Measurements from ENCODE around the gene EPB41L4A. TPM values are rescaled to one million over a fixed set of nuclear protein-coding genes. Genes with fewer than 3 reads are reported as not detected.

EPB41L4A gene
- total and polyA plus RNA-seq, 2 donors (not counting 1 experiment from before 2014, with no cell fraction given): 0.23 to 0.50 TPM

- H3K27ac ChIP-seq (ENCODE audit: insufficient read depth, low read length): no peak overlapping the region
- H4K20me1 ChIP-seq (ENCODE audit: control insufficient read depth, extremely low read depth, insufficient read depth, low read length): no peaks in the 10 kb centered on the region
- no peaks in the 10 kb centered on the region for H3K9me3 ChIP-seq (ENCODE audit: control insufficient read depth, insufficient read depth, low read depth, low read length)
- no peak for TF ChIP-seq EZH2 (IDR thresholded peaks at IDR 0.05; ENCODE audit: low read length, missing control alignments)
- no peak for TF ChIP-seq CTCF (conservative IDR thresholded peaks at IDR 0.05 in 1 of 2, IDR thresholded peaks at IDR 0.05 in 1 of 2; ENCODE audit: low read depth in 1 of 2, low read length in 2 of 2)
- no peaks in the 10 kb centered on the region for H3K36me3 ChIP-seq (ENCODE audit: control insufficient read depth, insufficient read depth, low read length)
- H3K4me1 ChIP-seq (ENCODE audit: control insufficient read depth, extremely low read depth, insufficient read depth, low read length): no peaks in the 10 kb centered on the region
- H2AFZ ChIP-seq (ENCODE audit: low read length): no peak overlapping the region
- H3K79me2 ChIP-seq (ENCODE audit: control insufficient read depth, insufficient read depth, low read length): no peaks in the 10 kb centered on the region
- H3K4me2 ChIP-seq (ENCODE audit: extremely low read depth, insufficient read depth, low read length): no peak overlapping the region
- H3K27me3 ChIP-seq (ENCODE audit: control insufficient read depth, insufficient read depth, low read length): no peaks in the 10 kb centered on the region
- no peak overlapping the region for H3K4me3 ChIP-seq (replicated peaks in 1 of 4; ENCODE audit: control extremely low read depth in 1 of 4, insufficient read depth in 1 of 4, low read depth in 3 of 4, low read length in 4 of 4)
- DNase-seq (ENCODE audit: low read depth in 2 of 2): peak in 1 of 2 donors; percentile 47
- no peak overlapping the region for H3K9ac ChIP-seq (ENCODE audit: insufficient read depth, low read length)
These were observed 165.4 kb downstream of the EPB41L4A start for GRCh38 chr5:112253478-112254250.

GRCh38 chr5:112250551-112250950, 168.5 kb downstream of the EPB41L4A start:
- no peaks in the 10 kb centered on the region for H3K79me2 ChIP-seq (ENCODE audit: control insufficient read depth, insufficient read depth, low read length)
- H3K4me3 ChIP-seq (replicated peaks in 1 of 4; ENCODE audit: control extremely low read depth in 1 of 4, insufficient read depth in 1 of 4, low read depth in 3 of 4, low read length in 4 of 4): no peak overlapping the region
- H3K4me1 ChIP-seq (ENCODE audit: control insufficient read depth, extremely low read depth, insufficient read depth, low read length): no peaks in the 10 kb centered on the region
- no peak overlapping the region for H3K27ac ChIP-seq (ENCODE audit: insufficient read depth, low read length)
- H3K27me3 ChIP-seq (ENCODE audit: control insufficient read depth, insufficient read depth, low read length): no peaks in the 10 kb centered on the region
- DNase-seq (ENCODE audit: low read depth in 2 of 2): no peak
- H3K9me3 ChIP-seq (ENCODE audit: control insufficient read depth, insufficient read depth, low read depth, low read length): no peaks in the 10 kb centered on the region
- no peak overlapping the region for H3K4me2 ChIP-seq (ENCODE audit: extremely low read depth, insufficient read depth, low read length)
- no peaks in the 10 kb centered on the region for H3K36me3 ChIP-seq (ENCODE audit: control insufficient read depth, insufficient read depth, low read length)
- H3K9ac ChIP-seq (ENCODE audit: insufficient read depth, low read length): no peak overlapping the region
- TF ChIP-seq EZH2 (IDR thresholded peaks at IDR 0.05; ENCODE audit: low read length, missing control alignments): no peak
- TF ChIP-seq CTCF (conservative IDR thresholded peaks at IDR 0.05 in 1 of 2, IDR thresholded peaks at IDR 0.05 in 1 of 2; ENCODE audit: low read depth in 1 of 2, low read length in 2 of 2): no peak
- H4K20me1 ChIP-seq (ENCODE audit: control insufficient read depth, extremely low read depth, insufficient read depth, low read length): no peaks in the 10 kb centered on the region
- no peak overlapping the region for H2AFZ ChIP-seq (ENCODE audit: low read length)

GRCh38 chr5:112248623-112249022, 170.5 kb downstream of the EPB41L4A start:
- DNase-seq (ENCODE audit: low read depth in 2 of 2): no peak
- TF ChIP-seq CTCF (conservative IDR thresholded peaks at IDR 0.05 in 1 of 2, IDR thresholded peaks at IDR 0.05 in 1 of 2; ENCODE audit: low read depth in 1 of 2, low read length in 2 of 2) (no peak), EZH2 (IDR thresholded peaks at IDR 0.05; ENCODE audit: low read length, missing control alignments) (no peak)
- no peaks in the 10 kb centered on the region for H3K27me3 ChIP-seq (ENCODE audit: control insufficient read depth, insufficient read depth, low read length)
- H3K4me1 ChIP-seq (ENCODE audit: control insufficient read depth, extremely low read depth, insufficient read depth, low read length): no peaks in the 10 kb centered on the region
- H3K4me3 ChIP-seq (replicated peaks in 1 of 4; ENCODE audit: control extremely low read depth in 1 of 4, insufficient read depth in 1 of 4, low read depth in 3 of 4, low read length in 4 of 4): no peak overlapping the region
- H2AFZ ChIP-seq (ENCODE audit: low read length): no peak overlapping the region
- H3K9ac ChIP-seq (ENCODE audit: insufficient read depth, low read length): no peak overlapping the region
- no peaks in the 10 kb centered on the region for H3K36me3 ChIP-seq (ENCODE audit: control insufficient read depth, insufficient read depth, low read length)
- H3K79me2 ChIP-seq (ENCODE audit: control insufficient read depth, insufficient read depth, low read length): no peaks in the 10 kb centered on the region
- no peak overlapping the region for H3K27ac ChIP-seq (ENCODE audit: insufficient read depth, low read length)
- no peaks in the 10 kb centered on the region for H4K20me1 ChIP-seq (ENCODE audit: control insufficient read depth, extremely low read depth, insufficient read depth, low read length)
- no peak overlapping the region for H3K4me2 ChIP-seq (ENCODE audit: extremely low read depth, insufficient read depth, low read length)
- no peaks in the 10 kb centered on the region for H3K9me3 ChIP-seq (ENCODE audit: control insufficient read depth, insufficient read depth, low read depth, low read length)

Data from fibroblast of lung (primary cell).